Gastrocnemius medialis (tissue), 4 donors: ENCODE measurements around the gene CSHL1. TPM values are rescaled to one million over a fixed set of nuclear protein-coding genes. Genes with fewer than 3 reads are reported as not detected.

Source experiments
- ATAC-seq, 2 donors: fragments of 150-250 bp; one replicate each; pipeline ENCODE4 v1.9.1; 2016
- DNase-seq, 2 donors: peaks; one replicate each; pipeline ENCODE4 v3.0.0-alpha.2; 2019
- H3K27ac ChIP-seq, 4 donors: fragments of 200-600 bp; sonication (generic); 1 replicate in 1 of 4; 2 replicates in 3 of 4; pipeline ENCODE4 v1.5.1; 2016 to 2018; ENCODE audit warnings: mild to moderate bottlenecking in 2 of 4, moderate library complexity in 1 of 4
- H3K27me3 ChIP-seq, 3 donors: fragments of 200-600 bp; sonication (generic) in 2 of 3; 1 replicate in 1 of 3; 2 replicates in 2 of 3; pipeline versions ENCODE4 v1.5.1 to v1.6.0; 2016 to 2019; ENCODE audit warnings: mild to moderate bottlenecking in 1 of 3, moderate library complexity in 1 of 3
- H3K36me3 ChIP-seq, 2 donors: fragments of 200-600 bp; sonication (generic) in 1 of 2; one replicate each; pipeline ENCODE4 v1.5.1; 2017 to 2018
- H3K4me1 ChIP-seq, 2 donors: fragments of 200-600 bp; sonication (generic) in 1 of 2; one replicate each; pipeline ENCODE4 v1.5.1; 2016 to 2017; ENCODE audit warnings: mild to moderate bottlenecking in 2 of 2
- H3K4me3 ChIP-seq, 4 donors: fragments of 200-600 bp; sonication (generic) in 3 of 4; 1 replicate in 1 of 4; 2 replicates in 3 of 4; pipeline ENCODE4 v1.5.1; 2016 to 2019; ENCODE audit warnings: mild to moderate bottlenecking in 2 of 4
- H3K9me3 ChIP-seq, 3 donors: fragments of 200-600 bp; sonication (generic) in 2 of 3; 1 replicate in 1 of 3; 2 replicates in 2 of 3; pipeline ENCODE4 v1.5.1; 2016 to 2019
- POLR2A ChIP-seq, 2 donors: fragments of 450-650 bp; IDR thresholded peaks; one replicate each; pipeline ENCODE4 v1.6.1; 2017; ENCODE audit warnings: antibody characterized with exemption in 2 of 2, mild to moderate bottlenecking in 2 of 2, moderate library complexity in 2 of 2
- in situ Hi-C, 4 donors: fragments of 200-750 bp; cut with MboI; loops; one replicate each; pipeline versions ENCODE4 v1.15.0 to v1.8.0; 2017; ENCODE audit warnings: low sequenced_read_pairs in 4 of 4
- intact Hi-C: fragments of 100-400 bp; cut with DNase I; formaldehyde crosslinking; loops from one replicate; pipeline ENCODE4 v1.15.1; 2023; ENCODE audit warnings: low total_unique reads
- total RNA-seq, 4 donors: library from RNA; depleted of rRNA; stranded (reverse); fragments of >200 nt; gene quantifications; one replicate each; pipeline versions ENCODE4 v1.1.0 to v1.2.3, GENCODE V29; 2016
- TF ChIP-seq, protein P1 (sequence below), 5 experiments: fragments of 450-650 bp in 3 of 5; fragments of 200-600 bp in 2 of 5; sonication (generic) in 2 of 5; IDR thresholded peaks in 4 of 5; conservative IDR thresholded peaks in 1 of 5; 1 replicate in 4 of 5; 2 replicates in 1 of 5; pipeline ENCODE4 v1.5.1; 2016 to 2019; ENCODE audit warnings: antibody characterized with exemption in 5 of 5, mild to moderate bottlenecking in 3 of 5, moderate library complexity in 3 of 5

CSHL1 gene
- not detected for total RNA-seq

DNA sequence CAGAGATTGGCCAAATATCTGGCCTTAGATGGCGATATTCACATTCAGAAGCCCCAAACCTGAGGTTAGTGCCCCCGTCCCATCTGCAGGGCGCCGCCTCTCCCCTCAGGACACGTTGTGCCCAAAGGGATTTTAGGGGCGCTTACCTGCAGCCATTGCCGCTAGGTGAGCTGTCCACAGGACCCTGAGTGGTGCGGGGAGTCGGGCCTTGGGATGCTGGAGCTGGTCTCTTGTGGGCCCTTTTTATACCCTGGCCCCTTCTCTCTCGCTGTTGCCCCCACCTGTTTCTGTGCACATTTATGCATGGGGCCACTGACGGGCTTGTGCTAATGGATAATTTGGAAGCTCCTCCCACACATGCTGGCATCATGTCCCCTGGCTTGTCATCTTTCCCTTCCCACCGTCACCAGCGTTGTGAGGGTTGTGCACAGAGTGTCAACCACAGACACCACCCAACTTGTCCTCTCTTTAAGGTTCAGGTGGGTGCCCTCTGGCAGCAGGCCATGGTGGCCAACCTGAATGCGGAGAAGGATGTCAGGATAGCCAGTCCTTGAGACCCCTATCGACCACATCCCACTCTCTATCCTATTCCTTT is at the start of gene CSHL1:
Gene CSHL1, minus strand, starts transcription at position 218 of the 595 bp plus-strand sequence. Its CDS starts 62 bp downstream, at position 156.
- Histone ChIP-seq H3K36me3 (no peaks in the 10 kb centered on the region), H3K4me1 (no peaks in the 10 kb centered on the region), H3K4me3 (no peak within 1 kb of the TSS), H3K27ac (no peak within 1 kb of the TSS), H3K27me3 (no peaks in the 10 kb centered on the region), H3K9me3 (no peaks in the 10 kb centered on the region)
- no peak for ATAC-seq
- DNase-seq, result no peak
- intact Hi-C loops, result loop anchor here (10.0 kb wide), 1 partner anchor 364 kb away; no protein-coding TSS in a partner anchor
- in situ Hi-C loops, result loop anchor here (5.0 to 25.0 kb wide), 8 partner anchors 111 to 526 kb away; partner anchors contain the start of genes ERN1 (in 2 of the 4), ICAM2 (in 2 of the 4) and MILR1 (in 1 of the 4)
- no peak for TF ChIP-seq POLR2A (IDR thresholded peaks at IDR 0.05)
- TF ChIP-seq, protein P1, sequence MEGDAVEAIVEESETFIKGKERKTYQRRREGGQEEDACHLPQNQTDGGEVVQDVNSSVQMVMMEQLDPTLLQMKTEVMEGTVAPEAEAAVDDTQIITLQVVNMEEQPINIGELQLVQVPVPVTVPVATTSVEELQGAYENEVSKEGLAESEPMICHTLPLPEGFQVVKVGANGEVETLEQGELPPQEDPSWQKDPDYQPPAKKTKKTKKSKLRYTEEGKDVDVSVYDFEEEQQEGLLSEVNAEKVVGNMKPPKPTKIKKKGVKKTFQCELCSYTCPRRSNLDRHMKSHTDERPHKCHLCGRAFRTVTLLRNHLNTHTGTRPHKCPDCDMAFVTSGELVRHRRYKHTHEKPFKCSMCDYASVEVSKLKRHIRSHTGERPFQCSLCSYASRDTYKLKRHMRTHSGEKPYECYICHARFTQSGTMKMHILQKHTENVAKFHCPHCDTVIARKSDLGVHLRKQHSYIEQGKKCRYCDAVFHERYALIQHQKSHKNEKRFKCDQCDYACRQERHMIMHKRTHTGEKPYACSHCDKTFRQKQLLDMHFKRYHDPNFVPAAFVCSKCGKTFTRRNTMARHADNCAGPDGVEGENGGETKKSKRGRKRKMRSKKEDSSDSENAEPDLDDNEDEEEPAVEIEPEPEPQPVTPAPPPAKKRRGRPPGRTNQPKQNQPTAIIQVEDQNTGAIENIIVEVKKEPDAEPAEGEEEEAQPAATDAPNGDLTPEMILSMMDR (IDR thresholded peaks at IDR 0.05 in 4 of 5, conservative IDR thresholded peaks at IDR 0.05 in 1 of 5), result no peak

DNA sequence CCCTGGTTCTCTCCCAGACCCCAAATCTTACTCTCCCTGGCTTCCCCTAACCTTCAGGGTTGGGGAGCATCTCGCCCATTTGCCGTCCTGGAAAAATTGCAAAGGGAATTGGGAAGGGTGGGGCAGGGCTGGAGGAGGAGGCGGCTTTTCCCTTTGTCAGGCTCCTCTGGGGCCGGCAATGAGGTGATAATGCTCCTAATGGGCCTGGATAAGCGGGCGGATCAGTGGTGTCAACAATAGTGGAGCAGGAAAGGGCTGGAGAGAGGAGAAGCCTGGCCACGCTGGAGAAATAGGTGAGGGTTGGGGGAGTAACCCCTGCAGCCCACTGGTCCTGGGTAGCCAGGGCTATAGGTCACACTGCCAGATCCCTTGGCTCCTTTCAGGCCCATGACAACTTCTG is 49.4 kb upstream of the CSHL1 start:
- DNase-seq (no peak), ATAC-seq (peak; percentile 1)
- TF ChIP-seq, protein P1 (IDR thresholded peaks at IDR 0.05 in 4 of 5, conservative IDR thresholded peaks at IDR 0.05 in 1 of 5), result no peak
- no peak for TF ChIP-seq POLR2A (IDR thresholded peaks at IDR 0.05)
- intact Hi-C loops (loop anchor here (1.0 kb wide), 1 partner anchor 14 kb away; no protein-coding TSS in a partner anchor), in situ Hi-C loops (no loop called here)
- Histone ChIP-seq H3K4me3 (peak overlapping the region; percentile 2 to 28 (median 20)), H3K27ac (peak overlapping the region; percentile 96 to 100 (median 99)), H3K27me3 (no peaks in the 10 kb centered on the region), H3K9me3 (no peaks in the 10 kb centered on the region), H3K36me3 (peaks cover 0 to 13% of the 10 kb centered on the region in 2 donors), H3K4me1 (peaks cover 77% of the 10 kb centered on the region in 2 donors)

DNA sequence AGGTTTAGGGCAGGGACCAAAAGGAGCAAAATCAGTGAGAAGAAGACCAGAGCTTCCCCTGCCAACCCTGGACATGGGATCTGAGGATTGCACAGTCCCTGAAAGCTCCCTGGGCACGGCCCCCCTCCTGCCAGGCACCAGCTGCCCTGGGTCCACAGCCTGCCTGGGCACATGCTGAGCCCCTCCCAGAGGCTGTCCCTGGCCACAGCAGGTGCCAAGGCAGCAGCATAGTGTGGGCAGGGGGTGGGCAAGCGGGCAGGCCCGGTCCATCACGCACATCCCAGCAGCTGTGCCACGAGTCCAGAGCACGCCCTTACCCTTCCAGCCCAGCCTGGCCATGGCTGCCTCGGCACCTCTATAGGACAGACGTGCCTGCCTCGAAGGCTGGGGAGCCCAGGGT is 48.9 kb upstream of the CSHL1 start:
- ATAC-seq (peak; percentile 38 to 49), DNase-seq (peak; percentile 85 to 96)
- Histone ChIP-seq H3K27me3 (no peaks in the 10 kb centered on the region), H3K9me3 (no peaks in the 10 kb centered on the region), H3K4me1 (peaks cover 79 to 82% of the 10 kb centered on the region in 2 donors), H3K27ac (peak overlapping the region; percentile 96 to 100 (median 99)), H3K36me3 (peaks cover 0 to 13% of the 10 kb centered on the region in 2 donors), H3K4me3 (peak overlapping the region in 3 of 4 donors; percentile 2 to 28 (median 24))
- TF ChIP-seq POLR2A (IDR thresholded peaks at IDR 0.05), result peak; percentile 50 to 72
- TF ChIP-seq, protein P1 (IDR thresholded peaks at IDR 0.05 in 4 of 5, conservative IDR thresholded peaks at IDR 0.05 in 1 of 5), result peak in 1 of 5 experiments; percentile 31
- intact Hi-C loops (loop anchor here (1.0 kb wide), 1 partner anchor 14 kb away; no protein-coding TSS in a partner anchor), in situ Hi-C loops (no loop called here)

DNA sequence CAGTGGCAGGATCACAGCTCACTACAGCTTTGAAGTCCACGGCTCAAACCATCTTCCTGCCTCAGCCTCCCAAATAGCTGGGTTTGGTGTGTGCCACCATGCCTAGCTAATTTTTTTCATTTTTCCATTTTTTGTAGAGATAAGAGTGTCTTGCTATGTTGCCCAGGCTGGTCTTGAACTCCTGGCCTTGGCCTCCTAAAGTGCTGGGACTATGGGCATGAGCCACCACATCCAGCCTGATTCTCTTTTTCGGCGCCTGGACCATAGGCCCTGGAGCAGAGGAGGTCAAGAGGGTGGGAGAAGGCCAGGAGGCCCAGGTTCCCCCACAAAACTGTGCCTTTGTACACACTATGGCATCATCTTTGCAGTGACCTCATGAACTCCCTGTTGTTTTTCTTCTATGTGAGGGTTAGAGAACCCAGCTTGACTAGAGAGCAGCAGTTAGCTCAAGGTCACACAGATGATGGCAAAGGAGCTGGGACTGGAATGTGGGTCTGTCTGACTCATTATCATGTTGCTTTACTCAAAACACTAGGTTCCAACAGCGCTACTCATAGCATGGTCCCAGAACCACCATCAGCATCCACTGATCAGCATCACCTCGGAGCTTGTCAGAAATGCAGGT is 45.4 kb upstream of the CSHL1 start:
- peaks cover 66 to 78% of the 10 kb centered on the region in 2 donors for H3K4me1 ChIP-seq
- no peaks in the 10 kb centered on the region for H3K27me3 ChIP-seq
- TF ChIP-seq POLR2A (IDR thresholded peaks at IDR 0.05), result no peak
- DNase-seq, result no peak
- no peaks in the 10 kb centered on the region for H3K9me3 ChIP-seq
- H3K4me3 ChIP-seq, result no peak overlapping the region
- in situ Hi-C loops, result no loop called here
- H3K36me3 ChIP-seq, result peaks cover 0 to 13% of the 10 kb centered on the region in 2 donors
- peak overlapping the region; percentile 96 to 100 (median 99) for H3K27ac ChIP-seq
- no peak for ATAC-seq
- intact Hi-C loops, result no loop called here

DNA sequence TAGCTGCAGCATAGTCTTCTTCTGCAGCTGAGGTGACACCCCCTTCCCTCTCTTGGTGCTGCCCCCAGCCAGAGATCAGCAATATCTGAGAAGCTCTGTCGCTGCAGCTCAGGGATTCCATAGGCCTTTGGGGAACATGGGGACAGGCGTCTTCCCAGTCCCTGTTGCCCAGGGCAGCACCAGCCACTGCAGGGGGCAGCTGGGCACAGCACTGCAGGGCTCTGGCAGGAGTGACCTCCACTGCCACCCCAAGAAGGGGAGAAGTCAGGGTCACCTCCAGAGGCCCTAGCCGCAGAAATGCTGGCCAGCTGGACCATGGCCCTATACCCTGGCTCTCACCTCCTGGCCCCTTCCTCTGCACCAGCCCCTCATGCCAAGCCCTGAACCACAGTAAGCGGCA is 44.7 kb upstream of the CSHL1 start:
- in situ Hi-C loops (no loop called here), intact Hi-C loops (no loop called here)
- Histone ChIP-seq H3K9me3 (no peaks in the 10 kb centered on the region), H3K4me3 (no peak overlapping the region), H3K27ac (peak overlapping the region; percentile 96 to 100 (median 99)), H3K36me3 (peaks cover 0 to 13% of the 10 kb centered on the region in 2 donors), H3K4me1 (peaks cover 62 to 80% of the 10 kb centered on the region in 2 donors), H3K27me3 (no peaks in the 10 kb centered on the region)
- no peak for DNase-seq
- ATAC-seq, result no peak
- TF ChIP-seq, protein P1 (IDR thresholded peaks at IDR 0.05 in 4 of 5, conservative IDR thresholded peaks at IDR 0.05 in 1 of 5), result no peak
- no peak for TF ChIP-seq POLR2A (IDR thresholded peaks at IDR 0.05)
